ENCODE measurements around the gene MRPL22.
A peak's percentile ranks its signal among the peaks of the same experiment; 100 is the strongest.

DNA sequence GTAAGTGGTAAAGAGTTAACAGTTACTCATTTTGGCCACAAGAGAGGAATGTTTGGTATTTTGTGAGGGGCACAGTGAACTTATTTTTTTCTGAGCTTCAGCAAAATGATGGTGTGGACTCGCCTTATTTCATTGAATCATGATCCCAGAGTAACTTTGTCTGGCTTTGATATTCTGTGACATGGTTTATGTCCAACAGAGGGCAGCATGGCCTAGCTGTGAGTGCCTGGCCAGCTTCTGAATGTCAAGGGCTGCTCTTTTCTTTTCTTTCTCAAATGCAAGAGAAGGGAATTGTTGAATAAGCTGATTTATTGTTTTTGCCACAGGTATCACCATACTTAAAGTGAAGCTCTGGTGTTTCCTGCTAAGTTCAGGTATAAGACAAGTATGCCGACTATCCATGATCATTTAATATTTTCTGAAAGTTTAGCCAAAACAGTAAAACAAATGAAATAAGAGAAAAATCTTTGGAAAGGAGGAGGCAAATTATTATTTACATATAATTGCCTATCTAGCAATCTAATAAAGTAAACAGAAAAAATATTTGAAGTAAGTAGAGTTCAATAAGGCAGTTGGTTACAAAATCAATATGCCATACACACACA, 31.7 kb downstream of the MRPL22 start:
- TF ChIP-seq EP300 (IDR thresholded peaks at IDR 0.05): no peak
- TF ChIP-seq, protein P1, sequence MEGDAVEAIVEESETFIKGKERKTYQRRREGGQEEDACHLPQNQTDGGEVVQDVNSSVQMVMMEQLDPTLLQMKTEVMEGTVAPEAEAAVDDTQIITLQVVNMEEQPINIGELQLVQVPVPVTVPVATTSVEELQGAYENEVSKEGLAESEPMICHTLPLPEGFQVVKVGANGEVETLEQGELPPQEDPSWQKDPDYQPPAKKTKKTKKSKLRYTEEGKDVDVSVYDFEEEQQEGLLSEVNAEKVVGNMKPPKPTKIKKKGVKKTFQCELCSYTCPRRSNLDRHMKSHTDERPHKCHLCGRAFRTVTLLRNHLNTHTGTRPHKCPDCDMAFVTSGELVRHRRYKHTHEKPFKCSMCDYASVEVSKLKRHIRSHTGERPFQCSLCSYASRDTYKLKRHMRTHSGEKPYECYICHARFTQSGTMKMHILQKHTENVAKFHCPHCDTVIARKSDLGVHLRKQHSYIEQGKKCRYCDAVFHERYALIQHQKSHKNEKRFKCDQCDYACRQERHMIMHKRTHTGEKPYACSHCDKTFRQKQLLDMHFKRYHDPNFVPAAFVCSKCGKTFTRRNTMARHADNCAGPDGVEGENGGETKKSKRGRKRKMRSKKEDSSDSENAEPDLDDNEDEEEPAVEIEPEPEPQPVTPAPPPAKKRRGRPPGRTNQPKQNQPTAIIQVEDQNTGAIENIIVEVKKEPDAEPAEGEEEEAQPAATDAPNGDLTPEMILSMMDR (IDR thresholded peaks at IDR 0.05): peak in 4 of 7 experiments; percentile 16 to 38 (median 31)

Data from stomach (tissue), 4 donors.